ENCODE results near the gene DNAJC19. TPM values are rescaled to one million over a fixed set of nuclear protein-coding genes. Genes with fewer than 3 reads are reported as not detected.

The DNAJC19 gene
- total RNA-seq, 5 donors from 2014 or later (not counting 1 experiment from before 2014, with no cell fraction given) = 29.2 to 52.6 (median 42.0) TPM

DNA sequence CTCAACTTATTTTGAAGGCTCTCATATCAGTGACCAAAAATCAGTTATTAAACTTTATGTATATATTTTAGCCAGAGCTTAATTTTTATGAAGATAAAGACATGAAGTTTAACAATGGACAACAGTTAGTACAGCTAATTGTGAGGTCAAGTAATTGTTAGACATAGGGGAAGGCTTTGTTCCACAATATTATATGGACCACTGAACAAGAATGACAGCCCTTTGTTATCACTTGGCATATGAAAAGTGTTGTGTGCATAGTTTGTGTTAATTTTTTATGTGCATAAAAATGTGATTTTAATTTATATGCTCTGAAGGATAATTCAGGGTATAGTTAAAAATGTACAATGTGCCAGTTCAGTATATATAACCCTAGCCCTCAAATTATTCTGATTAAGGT, 12.0 kb downstream of the DNAJC19 start:
- H3K4me3 ChIP-seq (ENCODE audit: control insufficient read depth in 1 of 2, extremely low read depth in 1 of 2, low read length in 1 of 2) = no peak overlapping the region
- CTCF ChIA-PET = interaction anchor here (0.6 to 0.8 kb wide), 2 partner anchors 13 to 24 kb away, joined by 3 to 8 read pairs; no protein-coding TSS in a partner anchor
- peaks cover 0 to 8% (median 5%) of the 10 kb centered on the region in 3 donors for H3K4me1 Mint-ChIP-seq
- no peaks in the 10 kb centered on the region for H3K27me3 Mint-ChIP-seq
- H3K9me3 ChIP-seq = no peaks in the 10 kb centered on the region
- no peak for ATAC-seq (replicated peaks in 1 of 4)
- no peak for DNase-seq
- H3K27me3 ChIP-seq (replicated peaks in 1 of 2; ENCODE audit: control insufficient read depth in 2 of 2, extremely low read depth in 1 of 2, insufficient read depth in 2 of 2, low read length in 1 of 2) = no peaks in the 10 kb centered on the region
- POLR2A ChIA-PET = interaction anchor here in 1 of 2 donors (0.6 kb wide), 1 partner anchor 16 kb away, joined by 3 read pairs; no protein-coding TSS in a partner anchor
- H3K4me3 Mint-ChIP-seq = no peak overlapping the region
- H3K4me1 ChIP-seq (ENCODE audit: control insufficient read depth in 1 of 2, extremely low read depth in 1 of 2, insufficient read depth in 2 of 2, low read length in 2 of 2) = no peaks in the 10 kb centered on the region
- no peaks in the 10 kb centered on the region for H3K9me3 Mint-ChIP-seq
- H3K27ac ChIP-seq (ENCODE audit: low read length) = no peak overlapping the region
- peaks cover 21% of the 10 kb centered on the region for H3K36me3 Mint-ChIP-seq
- H3K36me3 ChIP-seq (ENCODE audit: control insufficient read depth in 2 of 2, extremely low read depth in 1 of 2, insufficient read depth in 1 of 2, low read length in 1 of 2) = peaks cover 0 to 18% of the 10 kb centered on the region in 2 donors
- no peak overlapping the region for H3K27ac Mint-ChIP-seq

DNA sequence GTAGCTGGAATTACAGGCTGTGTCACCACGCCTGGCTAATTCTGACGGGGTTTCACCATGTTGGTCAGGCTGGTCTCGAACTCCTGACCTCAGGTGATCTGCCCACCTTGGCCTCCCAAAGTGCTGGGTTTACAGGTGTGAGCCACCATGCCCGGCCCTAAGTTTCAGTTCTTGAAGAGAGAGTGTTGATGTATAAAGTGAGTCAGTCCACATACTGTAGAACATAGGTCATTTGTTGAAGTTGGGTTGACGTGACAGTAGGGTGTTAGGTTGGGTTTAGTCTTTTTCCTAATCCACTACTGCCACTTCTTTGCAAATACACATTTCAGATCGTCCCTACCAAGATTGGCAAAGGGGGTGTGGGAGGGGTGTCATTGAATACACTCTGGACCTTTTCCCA, 15.2 kb downstream of the DNAJC19 start:
- H3K4me3 Mint-ChIP-seq = no peak overlapping the region
- ATAC-seq (replicated peaks in 1 of 4) (no peak), DNase-seq (no peak)
- peaks cover 2 to 38% of the 10 kb centered on the region in 2 donors for H3K36me3 ChIP-seq (ENCODE audit: control insufficient read depth in 2 of 2, extremely low read depth in 1 of 2, insufficient read depth in 1 of 2, low read length in 1 of 2)
- no peaks in the 10 kb centered on the region for H3K9me3 ChIP-seq
- no peaks in the 10 kb centered on the region for H3K27me3 ChIP-seq (replicated peaks in 1 of 2; ENCODE audit: control insufficient read depth in 2 of 2, extremely low read depth in 1 of 2, insufficient read depth in 2 of 2, low read length in 1 of 2)
- peak overlapping the region in 1 of 2 donors; percentile 16 for H3K27ac Mint-ChIP-seq
- H3K27me3 Mint-ChIP-seq = no peaks in the 10 kb centered on the region
- peaks cover 0 to 5% (median 2%) of the 10 kb centered on the region in 3 donors for H3K4me1 Mint-ChIP-seq
- H3K27ac ChIP-seq (ENCODE audit: low read length) = no peak overlapping the region
- ChIA-PET POLR2A (no interaction called here), CTCF (interaction anchor here in 1 of 2 donors (0.7 kb wide), 1 partner anchor 11 kb away, joined by 8 read pairs; no protein-coding TSS in a partner anchor)
- no peak overlapping the region for H3K4me3 ChIP-seq (ENCODE audit: control insufficient read depth in 1 of 2, extremely low read depth in 1 of 2, low read length in 1 of 2)
- 93% methylated on average over 3 of the region's 6 CpGs for WGBS (ENCODE audit: insufficient coverage)
- H3K4me1 ChIP-seq (ENCODE audit: control insufficient read depth in 1 of 2, extremely low read depth in 1 of 2, insufficient read depth in 2 of 2, low read length in 2 of 2) = no peaks in the 10 kb centered on the region
- H3K36me3 Mint-ChIP-seq = peaks cover 24% of the 10 kb centered on the region
- H3K9me3 Mint-ChIP-seq = no peaks in the 10 kb centered on the region

DNA sequence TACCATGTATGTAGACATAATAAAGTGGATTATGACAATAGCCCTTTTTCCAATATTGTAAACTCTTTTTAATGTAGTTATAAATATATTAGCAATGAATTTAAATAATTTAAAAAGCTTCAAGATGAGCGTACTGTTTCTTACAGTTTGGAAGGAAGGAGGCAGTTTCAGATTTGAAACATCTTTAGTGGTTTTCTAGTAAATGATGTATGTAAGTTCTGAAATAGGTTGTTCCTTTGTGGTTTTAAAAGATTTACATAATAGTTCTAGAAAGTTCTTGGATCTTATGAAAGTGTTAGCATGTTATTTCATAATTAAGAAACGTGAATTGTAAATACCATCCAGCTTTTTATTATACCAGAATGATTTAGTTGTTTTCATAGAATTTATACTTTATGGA, 16.0 kb downstream of the DNAJC19 start:
- ChIA-PET CTCF (interaction anchor here in 1 of 2 donors (1.2 kb wide), 1 partner anchor 25 kb away, joined by 3 read pairs; no protein-coding TSS in a partner anchor), POLR2A (interaction anchor here in 1 of 2 donors (0.6 to 0.7 kb wide), 2 partner anchors 57 to 61 kb away, joined by 3 to 4 read pairs; partner anchors contain the start of gene FXR1)
- Mint-ChIP-seq H3K36me3 (peaks cover 22% of the 10 kb centered on the region), H3K4me1 (peaks cover 0 to 5% (median 2%) of the 10 kb centered on the region in 3 donors), H3K4me3 (no peak overlapping the region), H3K9me3 (no peaks in the 10 kb centered on the region), H3K27ac (no peak overlapping the region), H3K27me3 (no peaks in the 10 kb centered on the region)
- Histone ChIP-seq H3K4me1 (ENCODE audit: control insufficient read depth in 1 of 2, extremely low read depth in 1 of 2, insufficient read depth in 2 of 2, low read length in 2 of 2) (no peaks in the 10 kb centered on the region), H3K27ac (ENCODE audit: low read length) (no peak overlapping the region), H3K27me3 (replicated peaks in 1 of 2; ENCODE audit: control insufficient read depth in 2 of 2, extremely low read depth in 1 of 2, insufficient read depth in 2 of 2, low read length in 1 of 2) (no peaks in the 10 kb centered on the region), H3K4me3 (ENCODE audit: control insufficient read depth in 1 of 2, extremely low read depth in 1 of 2, low read length in 1 of 2) (no peak overlapping the region), H3K36me3 (ENCODE audit: control insufficient read depth in 2 of 2, extremely low read depth in 1 of 2, insufficient read depth in 1 of 2, low read length in 1 of 2) (peaks cover 2 to 40% of the 10 kb centered on the region in 2 donors), H3K9me3 (no peaks in the 10 kb centered on the region)
- no peak for DNase-seq
- WGBS (ENCODE audit: insufficient coverage) = no CpG with 5 or more reads among the region's 2 CpGs
- ATAC-seq (replicated peaks in 1 of 4) = no peak

GRCh38 chr3:180970931-180971330, 18.6 kb downstream of the DNAJC19 start:
- Mint-ChIP-seq H3K27me3 (no peaks in the 10 kb centered on the region), H3K4me1 (peaks cover 0 to 5% (median 2%) of the 10 kb centered on the region in 3 donors), H3K4me3 (no peak overlapping the region), H3K9me3 (no peaks in the 10 kb centered on the region), H3K36me3 (peaks cover 32% of the 10 kb centered on the region), H3K27ac (no peak overlapping the region)
- H3K27me3 ChIP-seq (replicated peaks in 1 of 2; ENCODE audit: control insufficient read depth in 2 of 2, extremely low read depth in 1 of 2, insufficient read depth in 2 of 2, low read length in 1 of 2) = no peaks in the 10 kb centered on the region
- no peak overlapping the region for H3K4me3 ChIP-seq (ENCODE audit: control insufficient read depth in 1 of 2, extremely low read depth in 1 of 2, low read length in 1 of 2)
- H3K4me1 ChIP-seq (ENCODE audit: control insufficient read depth in 1 of 2, extremely low read depth in 1 of 2, insufficient read depth in 2 of 2, low read length in 2 of 2) = no peaks in the 10 kb centered on the region
- no peak overlapping the region for H3K27ac ChIP-seq (ENCODE audit: low read length)
- CTCF ChIA-PET = interaction anchor here (0.6 kb wide), 2 partner anchors 9 to 59 kb away, joined by 3 read pairs; no protein-coding TSS in a partner anchor
- WGBS (ENCODE audit: insufficient coverage) = no CpG with 5 or more reads among the region's 6 CpGs
- H3K36me3 ChIP-seq (ENCODE audit: control insufficient read depth in 2 of 2, extremely low read depth in 1 of 2, insufficient read depth in 1 of 2, low read length in 1 of 2) = peaks cover 2 to 48% of the 10 kb centered on the region in 2 donors
- no peaks in the 10 kb centered on the region for H3K9me3 ChIP-seq
- DNase-seq = no peak
- ATAC-seq (replicated peaks in 1 of 4) = no peak
- POLR2A ChIA-PET = no interaction called here

- peaks cover 45% of the 10 kb centered on the region for H3K36me3 Mint-ChIP-seq
- ChIA-PET POLR2A (interaction anchor here in 1 of 2 donors (0.7 kb wide), 1 partner anchor 1914 kb away, joined by 6 read pairs; no protein-coding TSS in a partner anchor), CTCF (interaction anchor here in 1 of 2 donors (1.1 kb wide), 1 partner anchor 10 kb away, joined by 6 read pairs; no protein-coding TSS in a partner anchor)
- ATAC-seq (replicated peaks in 1 of 4) (no peak), DNase-seq (no peak)
- H3K9me3 Mint-ChIP-seq = no peaks in the 10 kb centered on the region
- no peak overlapping the region for H3K4me3 ChIP-seq (ENCODE audit: control insufficient read depth in 1 of 2, extremely low read depth in 1 of 2, low read length in 1 of 2)
- H3K4me1 Mint-ChIP-seq = no peaks in the 10 kb centered on the region
- peaks cover 0 to 61% of the 10 kb centered on the region in 2 donors for H3K36me3 ChIP-seq (ENCODE audit: control insufficient read depth in 2 of 2, extremely low read depth in 1 of 2, insufficient read depth in 1 of 2, low read length in 1 of 2)
- no peak overlapping the region for H3K27ac ChIP-seq (ENCODE audit: low read length)
- 89% methylated on average over 1 of the region's 1 CpG for WGBS (ENCODE audit: insufficient coverage)
- no peaks in the 10 kb centered on the region for H3K4me1 ChIP-seq (ENCODE audit: control insufficient read depth in 1 of 2, extremely low read depth in 1 of 2, insufficient read depth in 2 of 2, low read length in 2 of 2)
- no peak overlapping the region for H3K4me3 Mint-ChIP-seq
- H3K9me3 ChIP-seq = no peaks in the 10 kb centered on the region
- no peaks in the 10 kb centered on the region for H3K27me3 ChIP-seq (replicated peaks in 1 of 2; ENCODE audit: control insufficient read depth in 2 of 2, extremely low read depth in 1 of 2, insufficient read depth in 2 of 2, low read length in 1 of 2)
- no peak overlapping the region for H3K27ac Mint-ChIP-seq
- H3K27me3 Mint-ChIP-seq = no peaks in the 10 kb centered on the region
Measured at GRCh38 chr3:180962530-180962929, 27.0 kb downstream of the DNAJC19 start.

- Mint-ChIP-seq H3K27me3 (no peaks in the 10 kb centered on the region), H3K4me1 (no peaks in the 10 kb centered on the region), H3K9me3 (no peaks in the 10 kb centered on the region), H3K27ac (no peak overlapping the region), H3K36me3 (peaks cover 46% of the 10 kb centered on the region), H3K4me3 (no peak overlapping the region)
- Histone ChIP-seq H3K27me3 (replicated peaks in 1 of 2; ENCODE audit: control insufficient read depth in 2 of 2, extremely low read depth in 1 of 2, insufficient read depth in 2 of 2, low read length in 1 of 2) (no peaks in the 10 kb centered on the region), H3K4me1 (ENCODE audit: control insufficient read depth in 1 of 2, extremely low read depth in 1 of 2, insufficient read depth in 2 of 2, low read length in 2 of 2) (no peaks in the 10 kb centered on the region), H3K9me3 (no peaks in the 10 kb centered on the region), H3K27ac (ENCODE audit: low read length) (no peak overlapping the region), H3K36me3 (ENCODE audit: control insufficient read depth in 2 of 2, extremely low read depth in 1 of 2, insufficient read depth in 1 of 2, low read length in 1 of 2) (peaks cover 0 to 57% of the 10 kb centered on the region in 2 donors), H3K4me3 (ENCODE audit: control insufficient read depth in 1 of 2, extremely low read depth in 1 of 2, low read length in 1 of 2) (no peak overlapping the region)
- ATAC-seq (replicated peaks in 1 of 4) (no peak), DNase-seq (no peak)
- ChIA-PET CTCF (interaction anchor here in 1 of 2 donors (0.8 to 1.1 kb wide), 3 partner anchors 9 to 13 kb away, joined by 3 to 6 read pairs (median 3); no protein-coding TSS in a partner anchor), POLR2A (interaction anchor here in 1 of 2 donors (0.6 kb wide), 1 partner anchor 16 kb away, joined by 3 read pairs; no protein-coding TSS in a partner anchor)
- no CpG with 5 or more reads among the region's 1 CpG for WGBS (ENCODE audit: insufficient coverage)
Measured at GRCh38 chr3:180961552-180961951, 28.0 kb downstream of the DNAJC19 start.

Measured in T-cell (primary cell).